Kasumi-1 (cell line): ENCODE results near the gene SIX6.

Source experiments
- DNase-seq, 2 experiments: peaks; one replicate each; lab custom pipeline; 2025; lab: John Stamatoyannopoulos, UW

Gene SIX6

DNA sequence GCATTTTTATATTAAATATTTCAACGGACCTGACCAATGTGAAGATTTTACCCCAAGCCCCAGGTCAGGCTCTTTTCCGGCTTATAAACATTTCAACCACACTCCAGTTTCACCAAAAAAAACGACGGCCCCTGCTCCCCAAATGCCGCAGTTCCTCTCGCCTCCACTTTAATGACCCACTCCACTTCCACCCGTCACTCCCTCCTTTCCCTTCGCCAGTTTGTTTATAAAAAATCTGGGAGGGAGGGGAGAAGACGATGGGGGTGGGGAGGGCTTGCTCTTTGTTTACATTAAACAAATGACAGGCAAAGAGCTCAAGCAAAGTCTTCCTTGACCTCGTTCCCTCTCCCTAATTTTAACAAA is 5.4 kb downstream of the SIX6 start:
- no peak for DNase-seq

DNA sequence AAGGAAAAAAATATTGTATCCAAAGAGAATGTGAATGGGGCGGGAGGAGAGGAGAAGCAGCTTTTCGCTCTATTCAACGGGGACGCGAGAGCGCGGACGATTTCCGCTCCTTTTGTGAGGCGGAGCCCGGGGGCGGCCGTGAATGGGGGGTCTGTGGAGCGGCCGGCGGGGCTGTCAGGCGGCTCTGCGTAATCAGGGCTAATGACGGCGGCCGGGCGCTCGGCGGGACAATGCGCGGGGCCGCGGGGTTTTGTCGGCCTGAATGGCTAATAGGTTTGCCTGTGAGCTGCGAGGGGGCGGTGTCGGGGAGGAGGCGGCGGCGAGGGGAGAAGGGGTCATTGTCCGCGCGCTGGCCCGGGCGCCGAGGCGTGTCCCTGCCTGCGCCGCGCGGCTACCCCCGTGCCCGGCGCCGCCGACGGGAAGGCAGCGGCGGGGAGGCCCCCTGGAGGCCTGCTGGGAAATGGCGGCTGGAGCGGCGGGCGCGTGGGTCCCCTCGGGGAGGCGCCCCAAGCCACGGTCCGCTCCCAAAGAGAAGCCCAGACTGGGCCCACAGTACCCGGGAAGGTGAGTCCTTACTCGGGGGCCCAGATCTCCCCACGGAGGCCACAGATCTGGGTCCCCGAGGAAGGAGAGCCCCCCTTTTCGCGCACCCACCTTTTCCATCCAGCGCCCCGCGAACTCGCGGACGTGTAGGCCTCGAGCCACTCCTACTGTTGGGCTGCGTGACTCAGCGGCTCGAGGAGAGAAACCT is 6.0 kb downstream of the SIX6 start:
- DNase-seq = no peak

DNA sequence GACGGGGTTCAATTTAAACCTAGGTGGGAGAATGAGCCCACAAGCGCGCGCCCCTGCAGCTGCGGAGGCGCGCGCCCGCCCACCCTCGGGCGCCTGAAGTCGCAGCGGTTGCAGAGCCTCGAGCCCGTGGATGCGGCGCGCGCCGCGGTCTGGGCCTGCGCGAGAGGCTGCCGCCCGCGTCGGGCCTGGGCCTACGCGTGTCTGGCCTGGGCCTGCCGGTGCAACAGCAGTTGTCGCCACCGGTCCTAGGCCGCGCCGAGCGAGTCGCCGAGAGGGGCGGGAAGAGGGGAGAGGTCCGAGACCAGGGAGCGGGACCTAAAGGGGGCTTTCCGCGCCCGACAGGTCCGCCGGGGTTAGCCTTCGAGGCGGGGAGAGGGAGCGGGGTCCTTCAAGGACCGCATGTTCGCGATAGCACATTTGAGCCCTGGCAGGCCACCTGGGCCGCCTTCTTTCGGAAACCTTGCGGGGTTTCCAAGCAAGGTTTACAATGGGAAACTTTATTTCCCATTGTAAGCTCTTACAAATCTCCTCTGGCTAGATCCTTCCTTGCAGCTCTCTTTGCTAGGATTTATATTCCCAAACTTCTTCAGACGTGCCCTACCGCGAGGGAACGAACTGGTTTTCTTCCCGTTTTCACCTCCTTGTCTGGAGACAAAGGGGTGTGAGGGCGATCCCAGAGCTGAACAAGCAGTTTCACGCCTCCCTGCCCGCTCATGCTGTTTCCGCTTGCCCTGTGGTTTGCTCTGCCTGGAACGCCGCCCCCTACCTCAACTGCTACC is 6.8 kb downstream of the SIX6 start:
- DNase-seq = no peak

DNA sequence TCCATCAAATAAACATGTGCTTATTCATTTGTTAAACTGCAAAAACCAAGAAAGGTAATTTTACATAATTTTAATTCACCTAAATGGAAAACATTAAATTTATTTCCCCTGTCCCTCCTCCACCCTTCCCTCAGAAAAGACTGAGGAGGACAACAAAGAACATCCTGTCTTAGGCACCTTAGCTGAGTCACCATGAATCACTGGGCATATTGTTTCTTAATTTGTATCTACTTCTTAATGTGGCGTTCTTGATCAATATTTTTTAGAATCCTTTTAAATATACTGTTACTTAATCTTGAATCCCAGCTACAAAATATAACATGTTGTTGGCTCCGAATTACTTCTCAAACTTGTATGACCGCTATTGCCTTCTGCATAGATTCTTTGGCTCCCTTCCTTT is 23.5 kb downstream of the SIX6 start:
- DNase-seq = no peak

DNA sequence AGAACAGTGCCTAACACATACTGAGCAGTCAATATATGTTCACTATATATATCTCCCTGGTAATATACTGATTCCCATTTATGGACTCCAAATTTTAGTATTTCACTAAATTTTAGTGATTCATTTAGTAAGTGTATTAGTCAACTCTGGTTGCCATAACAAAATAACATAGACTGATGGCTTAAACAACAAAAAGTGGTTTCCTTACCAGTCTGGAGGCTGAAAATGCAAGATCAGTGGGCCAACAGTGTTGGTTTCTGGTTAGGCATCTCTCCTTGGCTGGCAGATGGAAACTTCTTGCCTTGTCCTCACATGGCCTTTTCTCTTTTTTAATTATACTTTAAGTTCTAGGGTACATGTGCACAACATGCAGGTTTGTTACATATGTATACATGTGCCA is 28.7 kb downstream of the SIX6 start:
- no peak for DNase-seq

DNA sequence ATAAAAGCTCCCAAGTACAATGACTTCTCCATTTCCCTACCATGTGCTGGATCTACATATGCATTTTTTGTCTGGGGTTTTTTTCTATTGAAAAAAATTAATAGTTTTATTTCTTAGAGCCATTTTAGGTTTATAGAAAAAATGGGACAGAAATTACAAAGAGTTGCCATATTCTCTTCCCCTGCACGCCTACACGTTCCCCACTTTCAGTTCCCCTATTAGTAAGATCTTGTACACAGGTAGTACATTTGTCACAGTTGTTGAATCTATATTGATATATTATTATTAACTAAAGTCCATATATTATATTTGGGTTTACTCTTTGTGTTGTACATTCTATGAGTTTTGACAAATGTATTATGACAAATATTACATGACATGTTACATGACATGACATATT is 35.7 kb downstream of the SIX6 start:
- DNase-seq = no peak

DNA sequence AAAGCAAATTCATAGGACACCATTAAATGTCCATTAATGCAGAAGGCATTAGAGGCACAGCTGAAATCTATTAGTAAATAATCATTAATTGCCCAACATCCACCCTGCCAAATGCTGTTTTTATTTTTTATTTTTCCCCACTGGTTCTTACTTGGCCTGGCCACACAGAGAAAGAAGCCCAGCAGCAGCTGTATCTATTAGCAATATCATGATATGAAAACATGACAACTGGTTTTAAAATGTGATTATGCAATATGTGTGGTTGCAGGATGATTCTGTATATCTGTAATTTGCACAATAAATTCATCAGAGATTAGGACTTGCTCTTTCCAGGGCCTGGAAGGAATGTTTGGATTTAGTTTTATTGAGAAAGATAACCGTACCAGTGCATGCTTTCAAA is 44.9 kb downstream of the SIX6 start:
- no peak for DNase-seq

DNA sequence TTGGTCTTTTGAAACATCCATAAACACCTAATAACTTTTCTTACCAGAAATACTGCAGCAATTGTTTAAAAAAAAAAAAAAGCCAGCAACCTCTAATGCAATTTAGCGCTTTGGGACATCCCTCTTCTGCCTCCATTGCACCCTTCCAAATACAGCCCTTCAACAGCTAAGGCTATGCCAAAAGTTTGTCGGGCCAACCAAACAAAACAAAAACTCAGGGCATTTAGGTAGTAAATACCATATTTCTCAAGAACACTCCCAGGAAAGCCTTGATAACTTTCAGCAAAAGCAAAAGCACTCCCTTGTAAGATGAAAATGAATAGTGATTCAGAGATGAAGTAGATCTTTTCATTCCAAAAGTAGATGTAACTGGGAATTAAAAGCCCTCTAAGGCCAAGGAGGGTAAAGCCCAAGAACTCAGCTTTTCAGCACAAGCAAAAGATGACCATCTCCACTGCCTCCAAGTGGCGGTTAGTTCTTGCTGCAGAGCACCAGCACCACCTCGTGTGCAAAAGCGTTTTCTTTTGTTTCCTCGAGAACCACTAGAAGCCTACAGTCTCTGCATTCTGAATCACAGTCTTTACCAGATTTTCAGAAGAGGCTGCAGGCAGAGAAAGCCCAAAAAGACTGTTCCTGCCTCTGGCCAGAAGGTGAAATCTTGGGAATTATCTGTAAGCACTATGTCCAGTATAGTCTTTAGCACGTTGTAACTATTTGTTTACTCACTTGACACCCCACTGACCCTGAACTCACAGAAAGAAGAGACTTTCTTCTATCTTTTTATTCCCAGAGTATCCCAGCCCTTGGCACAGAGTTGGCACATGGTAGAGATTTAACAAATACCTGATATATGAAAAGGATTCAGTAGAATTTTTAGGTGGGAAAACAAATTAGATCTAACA is 53.1 kb downstream of the SIX6 start:
- peak; percentile 77 to 85 for DNase-seq
